ENCODE measurements around the gene SUN1.
A peak's percentile ranks its signal among the peaks of the same experiment; 100 is the strongest.

SUN1 gene

GRCh38 chr7:805261-805660 lies 27.0 kb upstream of the SUN1 start:
- DNase-seq (ENCODE audit: low read depth): no peak

- no peak for DNase-seq (ENCODE audit: low read depth)
Observed at GRCh38 chr7:815284-816216, 16.7 kb upstream of the SUN1 start.

- peak; percentile 86 for DNase-seq (ENCODE audit: low read depth)
Observed at GRCh38 chr7:816300-816750, 16.0 kb upstream of the SUN1 start.

GRCh38 chr7:816751-817671 lies 15.3 kb upstream of the SUN1 start:
- DNase-seq (ENCODE audit: low read depth): no peak

- no peak for DNase-seq (ENCODE audit: low read depth)
Observed at GRCh38 chr7:818031-818699, 14.1 kb upstream of the SUN1 start.

GRCh38 chr7:820341-820740 lies 11.9 kb upstream of the SUN1 start:
- DNase-seq (ENCODE audit: low read depth): no peak

GRCh38 chr7:821688-822087 lies 10.6 kb upstream of the SUN1 start:
- DNase-seq (ENCODE audit: low read depth): no peak

- DNase-seq (ENCODE audit: low read depth): no peak
Observed at GRCh38 chr7:822692-823276, 9.5 kb upstream of the SUN1 start.

GRCh38 chr7:823649-824048 lies 8.6 kb upstream of the SUN1 start:
- DNase-seq (ENCODE audit: low read depth): no peak

GRCh38 chr7:824081-824480 lies 8.2 kb upstream of the SUN1 start:
- DNase-seq (ENCODE audit: low read depth): no peak

- no peak for DNase-seq (ENCODE audit: low read depth)
Observed at GRCh38 chr7:824664-825063, 7.6 kb upstream of the SUN1 start.

- DNase-seq (ENCODE audit: low read depth): no peak
Observed at GRCh38 chr7:825386-825785, 6.9 kb upstream of the SUN1 start.

GRCh38 chr7:826230-826917 lies 5.9 kb upstream of the SUN1 start:
- no peak for DNase-seq (ENCODE audit: low read depth)

- DNase-seq (ENCODE audit: low read depth): no peak
Observed at GRCh38 chr7:828793-829561, 3.3 kb upstream of the SUN1 start.

GRCh38 chr7:830069-830468 lies 2.2 kb upstream of the SUN1 start:
- DNase-seq (ENCODE audit: low read depth): no peak

- no peak for DNase-seq (ENCODE audit: low read depth)
Observed at GRCh38 chr7:831596-832166, 595 bp upstream of the SUN1 start.

GRCh38 chr7:832968-833424 lies 720 bp downstream of the SUN1 start:
- no peak for DNase-seq (ENCODE audit: low read depth)

GRCh38 chr7:833601-834258 lies 1.5 kb downstream of the SUN1 start:
- no peak for DNase-seq (ENCODE audit: low read depth)

- no peak for DNase-seq (ENCODE audit: low read depth)
Observed at GRCh38 chr7:834277-834676, 2.0 kb downstream of the SUN1 start.

- DNase-seq (ENCODE audit: low read depth): no peak
Observed at GRCh38 chr7:835021-835420, 2.7 kb downstream of the SUN1 start.
